ENCODE measurements around the gene SDK1.

SDK1 gene

DNA sequence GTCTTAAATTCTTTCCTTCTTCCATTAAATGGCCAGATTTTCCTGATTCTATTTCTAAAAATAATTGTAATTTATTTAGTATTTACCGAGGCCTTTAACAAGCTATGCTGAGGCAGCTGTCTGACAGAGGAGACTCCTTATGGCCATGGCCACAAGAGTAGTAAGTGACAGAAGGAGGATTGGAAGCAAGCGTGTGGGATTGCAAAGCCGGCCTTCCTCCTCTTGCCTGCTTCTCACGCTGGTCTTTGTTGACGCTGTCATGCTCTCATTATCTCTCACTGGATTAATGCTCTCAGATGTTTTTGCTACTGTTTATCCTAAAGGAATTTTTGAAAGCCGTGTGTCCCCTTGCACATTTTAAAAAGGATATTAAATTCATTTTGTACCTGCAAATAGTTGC, 546.3 kb downstream of the SDK1 start:
- Histone ChIP-seq H2AFZ (no peak overlapping the region), H3K36me3 (ENCODE audit: control insufficient read depth, insufficient read depth, low read length) (no peaks in the 10 kb centered on the region), H3K4me3 (ENCODE audit: low read depth, low read length) (no peak overlapping the region), H3K27me3 (ENCODE audit: control insufficient read depth, insufficient read depth, low read length) (no peaks in the 10 kb centered on the region), H3K27ac (no peak overlapping the region), H3K9me3 (ENCODE audit: control insufficient read depth, low read length) (no peaks in the 10 kb centered on the region), H3K9ac (no peak overlapping the region), H3K4me1 (no peaks in the 10 kb centered on the region), H3K79me2 (no peaks in the 10 kb centered on the region), H3K4me2 (ENCODE audit: low read length) (no peak overlapping the region)
- TF ChIP-seq, protein P1, sequence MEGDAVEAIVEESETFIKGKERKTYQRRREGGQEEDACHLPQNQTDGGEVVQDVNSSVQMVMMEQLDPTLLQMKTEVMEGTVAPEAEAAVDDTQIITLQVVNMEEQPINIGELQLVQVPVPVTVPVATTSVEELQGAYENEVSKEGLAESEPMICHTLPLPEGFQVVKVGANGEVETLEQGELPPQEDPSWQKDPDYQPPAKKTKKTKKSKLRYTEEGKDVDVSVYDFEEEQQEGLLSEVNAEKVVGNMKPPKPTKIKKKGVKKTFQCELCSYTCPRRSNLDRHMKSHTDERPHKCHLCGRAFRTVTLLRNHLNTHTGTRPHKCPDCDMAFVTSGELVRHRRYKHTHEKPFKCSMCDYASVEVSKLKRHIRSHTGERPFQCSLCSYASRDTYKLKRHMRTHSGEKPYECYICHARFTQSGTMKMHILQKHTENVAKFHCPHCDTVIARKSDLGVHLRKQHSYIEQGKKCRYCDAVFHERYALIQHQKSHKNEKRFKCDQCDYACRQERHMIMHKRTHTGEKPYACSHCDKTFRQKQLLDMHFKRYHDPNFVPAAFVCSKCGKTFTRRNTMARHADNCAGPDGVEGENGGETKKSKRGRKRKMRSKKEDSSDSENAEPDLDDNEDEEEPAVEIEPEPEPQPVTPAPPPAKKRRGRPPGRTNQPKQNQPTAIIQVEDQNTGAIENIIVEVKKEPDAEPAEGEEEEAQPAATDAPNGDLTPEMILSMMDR (IDR thresholded peaks at IDR 0.05): no peak

DNA sequence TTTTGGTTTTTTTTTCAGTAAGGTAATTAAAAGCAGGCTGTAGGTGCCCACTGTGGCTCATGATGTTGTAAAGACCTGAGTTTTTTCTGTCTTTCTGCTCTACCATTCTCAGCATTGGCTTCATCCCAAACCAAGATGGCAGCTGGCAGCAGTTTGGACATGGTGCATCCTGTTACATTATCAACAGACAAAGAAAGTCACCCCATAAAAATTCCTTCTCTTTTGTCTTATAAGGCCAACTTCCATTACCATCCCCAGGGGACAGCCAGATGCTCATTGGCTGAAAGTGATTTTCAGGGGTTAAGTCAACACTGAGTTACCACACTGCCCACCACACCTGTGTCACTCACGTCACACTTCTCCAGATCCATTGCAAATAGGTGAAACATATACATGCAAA, 558.4 kb downstream of the SDK1 start:
- Histone ChIP-seq H3K27me3 (ENCODE audit: control insufficient read depth, insufficient read depth, low read length) (no peaks in the 10 kb centered on the region), H3K27ac (no peak overlapping the region), H3K9me3 (ENCODE audit: control insufficient read depth, low read length) (no peaks in the 10 kb centered on the region), H2AFZ (no peak overlapping the region), H3K4me3 (ENCODE audit: low read depth, low read length) (no peak overlapping the region), H3K9ac (no peak overlapping the region), H3K36me3 (ENCODE audit: control insufficient read depth, insufficient read depth, low read length) (no peaks in the 10 kb centered on the region), H3K4me2 (ENCODE audit: low read length) (no peak overlapping the region), H3K4me1 (no peaks in the 10 kb centered on the region), H3K79me2 (no peaks in the 10 kb centered on the region)
- TF ChIP-seq, protein P1 (IDR thresholded peaks at IDR 0.05): no peak

DNA sequence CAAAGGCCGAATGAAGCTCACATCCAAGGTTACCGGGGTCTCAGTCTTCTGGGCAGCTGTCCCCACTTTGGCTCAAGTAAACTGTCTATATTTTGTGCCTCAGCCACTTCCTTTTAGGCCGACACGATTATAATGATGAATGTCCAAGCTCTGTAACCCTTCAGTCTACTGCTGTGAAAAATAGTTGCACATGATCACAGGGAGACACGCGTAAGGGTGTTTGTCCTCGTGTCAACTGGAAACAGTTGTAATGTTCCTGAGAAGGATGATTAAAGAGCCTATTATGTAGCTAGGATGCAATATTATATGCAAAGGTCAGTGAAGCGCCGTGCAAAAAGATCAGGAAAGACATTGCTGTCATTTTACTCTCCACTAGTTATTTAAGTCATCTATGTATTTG, 559.9 kb downstream of the SDK1 start:
- no peaks in the 10 kb centered on the region for H3K27me3 ChIP-seq (ENCODE audit: control insufficient read depth, insufficient read depth, low read length)
- no peaks in the 10 kb centered on the region for H3K4me1 ChIP-seq
- H3K79me2 ChIP-seq: no peaks in the 10 kb centered on the region
- no peak overlapping the region for H3K9ac ChIP-seq
- H3K9me3 ChIP-seq (ENCODE audit: control insufficient read depth, low read length): no peaks in the 10 kb centered on the region
- H2AFZ ChIP-seq: no peak overlapping the region
- H3K4me2 ChIP-seq (ENCODE audit: low read length): no peak overlapping the region
- no peak overlapping the region for H3K4me3 ChIP-seq (ENCODE audit: low read depth, low read length)
- H3K27ac ChIP-seq: no peak overlapping the region
- TF ChIP-seq, protein P1 (IDR thresholded peaks at IDR 0.05): no peak
- no peaks in the 10 kb centered on the region for H3K36me3 ChIP-seq (ENCODE audit: control insufficient read depth, insufficient read depth, low read length)

DNA sequence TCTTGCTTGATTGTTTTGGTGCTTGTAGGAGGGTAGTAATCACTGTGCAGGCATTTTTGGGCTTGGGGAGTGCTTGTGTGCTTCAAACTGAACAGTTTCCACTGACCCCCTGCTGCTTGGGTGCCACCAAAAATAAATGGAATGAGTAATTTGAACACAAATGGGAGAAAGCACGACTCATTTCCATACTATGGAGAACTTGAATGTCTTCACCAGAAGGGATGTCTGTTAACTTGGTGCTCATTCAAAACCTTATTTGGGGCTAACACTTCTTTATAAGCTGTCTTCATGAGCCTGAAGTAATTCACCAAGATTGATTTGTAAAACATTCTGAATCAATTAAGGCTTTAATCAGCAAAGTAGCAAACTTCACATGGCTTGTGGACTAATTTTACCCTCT, 560.3 kb downstream of the SDK1 start:
- no peaks in the 10 kb centered on the region for H3K36me3 ChIP-seq (ENCODE audit: control insufficient read depth, insufficient read depth, low read length)
- H2AFZ ChIP-seq: no peak overlapping the region
- no peaks in the 10 kb centered on the region for H3K9me3 ChIP-seq (ENCODE audit: control insufficient read depth, low read length)
- no peak overlapping the region for H3K27ac ChIP-seq
- H3K4me3 ChIP-seq (ENCODE audit: low read depth, low read length): no peak overlapping the region
- no peaks in the 10 kb centered on the region for H3K27me3 ChIP-seq (ENCODE audit: control insufficient read depth, insufficient read depth, low read length)
- H3K4me2 ChIP-seq (ENCODE audit: low read length): no peak overlapping the region
- TF ChIP-seq, protein P1 (IDR thresholded peaks at IDR 0.05): no peak
- H3K9ac ChIP-seq: no peak overlapping the region
- H3K4me1 ChIP-seq: no peaks in the 10 kb centered on the region
- H3K79me2 ChIP-seq: no peaks in the 10 kb centered on the region

DNA sequence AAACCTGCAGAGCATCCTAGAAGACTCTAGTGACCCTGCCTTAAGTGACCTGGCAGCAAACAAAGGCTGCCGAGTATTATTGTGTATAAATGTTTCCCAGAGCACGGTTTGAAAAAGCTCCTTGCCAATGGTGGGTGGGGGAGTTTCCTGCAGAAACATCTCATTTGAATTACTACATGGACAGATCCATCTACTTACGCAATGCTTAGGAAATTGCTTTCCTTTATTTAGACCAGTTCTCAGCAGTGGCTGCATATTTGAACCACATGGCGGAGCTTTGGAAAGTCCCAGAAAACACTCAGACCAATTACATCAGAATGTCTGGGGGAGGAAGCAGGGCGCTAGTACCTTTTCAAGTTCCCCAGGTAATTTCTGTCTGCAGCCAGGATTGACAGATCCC, 560.9 kb downstream of the SDK1 start:
- H3K4me1 ChIP-seq: no peaks in the 10 kb centered on the region
- H3K9me3 ChIP-seq (ENCODE audit: control insufficient read depth, low read length): no peaks in the 10 kb centered on the region
- no peak overlapping the region for H3K9ac ChIP-seq
- TF ChIP-seq, protein P1 (IDR thresholded peaks at IDR 0.05): no peak
- H2AFZ ChIP-seq: no peak overlapping the region
- H3K36me3 ChIP-seq (ENCODE audit: control insufficient read depth, insufficient read depth, low read length): no peaks in the 10 kb centered on the region
- no peak overlapping the region for H3K27ac ChIP-seq
- no peak overlapping the region for H3K4me2 ChIP-seq (ENCODE audit: low read length)
- H3K79me2 ChIP-seq: no peaks in the 10 kb centered on the region
- no peak overlapping the region for H3K4me3 ChIP-seq (ENCODE audit: low read depth, low read length)
- no peaks in the 10 kb centered on the region for H3K27me3 ChIP-seq (ENCODE audit: control insufficient read depth, insufficient read depth, low read length)

All from parathyroid adenoma (tissue), 2 donors.